A673 (cell line): ENCODE measurements around the gene KDM3A. TPM values are rescaled to one million over a fixed set of nuclear protein-coding genes. Genes with fewer than 3 reads are reported as not detected.

Experiments used
- BruUV-seq: library from RNA; stranded (reverse); fragments of 400-500 nt; replicated peaks from 2 replicates; lab custom pipeline; 2021; lab: Mats Ljungman, UMichigan
- CTCF ChIA-PET: fragments of 300-600 bp; sonication (Branson Sonifier 250); formaldehyde crosslinking; loops from one replicate; lab custom pipeline; 2022; ENCODE audit warnings: antibody characterized with exemption; lab: Charles Lee
- POLR2A ChIA-PET: fragments of 300-600 bp; sonication (Branson Sonifier 250); formaldehyde crosslinking; loops from one replicate; lab custom pipeline; 2022; ENCODE audit warnings: antibody characterized with exemption; ENCODE audit not compliant: low non-redundant PET; lab: Charles Lee
- DNase-seq: peaks from one replicate; pipeline ENCODE4 v3.0.0-alpha.2; 2015; ENCODE audit warnings: low spot score
- H3K27ac ChIP-seq: fragments of 200-600 bp; sonication (generic); 2 replicates; pipeline ENCODE4 v1.5.1; 2016; ENCODE audit warnings: mixed run types, low read depth, mild to moderate bottlenecking, mixed read lengths, antibody characterized with exemption, low read length; ENCODE audit not compliant: poor library complexity, severe bottlenecking
- H3K27me3 ChIP-seq: fragments of 200-600 bp; sonication (generic); replicated peaks from 2 replicates; pipeline ENCODE4 v1.6.1; 2017; ENCODE audit warnings: mixed run types, low read depth, mild to moderate bottlenecking, mixed read lengths, antibody characterized with exemption, low read length; ENCODE audit not compliant: insufficient read depth, poor library complexity
- H3K36me3 ChIP-seq: fragments of 200-600 bp; sonication (generic); 2 replicates; pipeline ENCODE4 v1.6.1; 2016; ENCODE audit warnings: mixed run types, mild to moderate bottlenecking, mixed read lengths, antibody characterized with exemption, low read length; ENCODE audit not compliant: insufficient read depth, poor library complexity, severe bottlenecking
- H3K4me1 ChIP-seq: fragments of 200-600 bp; sonication (generic); 2 replicates; pipeline ENCODE4 v1.6.1; 2017; ENCODE audit warnings: mixed run types, mild to moderate bottlenecking, mixed read lengths, antibody characterized with exemption, low read length; ENCODE audit not compliant: insufficient read depth, poor library complexity, severe bottlenecking
- H3K4me3 ChIP-seq: fragments of 200-600 bp; sonication (generic); 2 replicates; pipeline ENCODE4 v1.5.1; 2016; ENCODE audit warnings: low read depth, mixed run types, mild to moderate bottlenecking, mixed read lengths, low read length; ENCODE audit not compliant: poor library complexity, severe bottlenecking
- H3K9me3 ChIP-seq: fragments of 200-600 bp; sonication (generic); 2 replicates; pipeline ENCODE4 v1.6.1; 2016; ENCODE audit warnings: mixed run types, low read depth, mild to moderate bottlenecking, mixed read lengths, antibody characterized with exemption, low read length; ENCODE audit not compliant: poor library complexity, severe bottlenecking
- CTCF ChIP-seq: fragments of 300-800, 200-600 bp; sonication (generic); conservative IDR thresholded peaks from 2 replicates; pipeline ENCODE4 v1.5.1; 2017; ENCODE audit warnings: low read depth, mild to moderate bottlenecking, antibody characterized with exemption, low read length, moderate library complexity, mixed read lengths
- EZH2 ChIP-seq: fragments of 200-600 bp; sonication (generic); IDR thresholded peaks from 2 replicates; pipeline ENCODE4 v1.6.1; 2017; ENCODE audit warnings: borderline replicate concordance, low read depth, mild to moderate bottlenecking, mixed read lengths, antibody characterized with exemption, low read length; ENCODE audit not compliant: poor library complexity, severe bottlenecking
- intact Hi-C: fragments of 100-400 bp; cut with micrococcal nuclease; formaldehyde crosslinking; loops from one replicate; pipeline ENCODE4 v1.10.0; 2022; ENCODE audit not compliant: unreplicated experiment
- total RNA-seq: library from RNA; stranded (reverse); gene quantifications from 2 replicates; pipeline ENCODE4 v1.2.3, GENCODE V29; 2021

Gene KDM3A
- total RNA-seq, 1 experiment from 2014 or later: 40.7 TPM

- Histone ChIP-seq H3K9me3 (no peaks in the 10 kb centered on the region), H3K36me3 (no peaks in the 10 kb centered on the region), H3K4me3 (no peak overlapping the region), H3K27me3 (no peaks in the 10 kb centered on the region), H3K4me1 (peaks cover 3% of the 10 kb centered on the region), H3K27ac (no peak overlapping the region)
- ChIA-PET POLR2A (no interaction called here), CTCF (interaction anchor here (0.6 kb wide), 1 partner anchor 365 kb away, joined by 4 read pairs; no protein-coding TSS in a partner anchor)
- TF ChIP-seq EZH2 (no peak), CTCF (no peak)
- intact Hi-C loops: loop anchor here (10.0 kb wide), 1 partner anchor 406 kb away; no protein-coding TSS in a partner anchor
- no peak for DNase-seq
- no TSS peak for BruUV-seq
Measured at GRCh38 chr2:86398500-86399474, 42.4 kb upstream of the KDM3A start.

GRCh38 chr2:86400321-86400720 lies 40.9 kb upstream of the KDM3A start:
- CTCF ChIA-PET: no interaction called here
- intact Hi-C loops: no loop called here
- no peak overlapping the region for H3K27ac ChIP-seq
- no peaks in the 10 kb centered on the region for H3K9me3 ChIP-seq
- no peak for DNase-seq
- H3K36me3 ChIP-seq: no peaks in the 10 kb centered on the region
- no peak overlapping the region for H3K4me3 ChIP-seq
- no peak for TF ChIP-seq CTCF
- TF ChIP-seq EZH2: no peak
- no peaks in the 10 kb centered on the region for H3K4me1 ChIP-seq
- POLR2A ChIA-PET: no interaction called here
- H3K27me3 ChIP-seq: no peaks in the 10 kb centered on the region
- BruUV-seq: no TSS peak

DNA sequence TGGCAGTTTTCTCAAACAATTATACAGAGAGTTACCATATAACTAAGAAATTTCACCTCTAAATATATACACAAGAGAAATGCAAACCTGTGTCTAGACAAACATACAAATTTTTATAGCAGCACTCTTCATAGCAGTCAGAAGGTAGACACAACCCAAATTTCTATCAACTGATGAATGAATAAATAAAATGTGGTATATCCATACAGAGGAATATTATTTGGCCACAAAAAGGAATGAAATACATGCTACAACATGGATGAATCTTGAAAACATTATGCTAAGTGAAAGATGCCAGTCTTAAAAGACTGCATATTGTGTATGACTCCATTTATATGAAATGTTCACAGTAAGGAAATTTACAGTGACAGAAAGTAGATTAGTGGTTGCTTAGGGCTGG lies 30.6 kb upstream of the KDM3A start:
- H3K36me3 ChIP-seq: no peaks in the 10 kb centered on the region
- POLR2A ChIA-PET: no interaction called here
- no peak for TF ChIP-seq CTCF
- no peak for TF ChIP-seq EZH2

More for the DNA sequence above, 30.6 kb upstream of the KDM3A start:
- DNase-seq: no peak
- Histone ChIP-seq H3K27me3 (no peaks in the 10 kb centered on the region), H3K4me1 (peaks cover 21% of the 10 kb centered on the region), H3K27ac (no peak overlapping the region), H3K4me3 (no peak overlapping the region), H3K9me3 (no peaks in the 10 kb centered on the region)
- CTCF ChIA-PET: no interaction called here
- intact Hi-C loops: no loop called here
- BruUV-seq: no TSS peak
